NCI-H1105 (cell line): ENCODE measurements around the gene FCRL5.
A peak's percentile ranks its signal among the peaks of the same experiment; 100 is the strongest.
"Not testable (repeated sequence)": the region's sequence is repeated elsewhere in the genome, so short reads cannot be mapped to it uniquely, and the experiment has no call there.

Experiments
- DNase-seq: peaks from one replicate; lab custom pipeline; 2025; lab: John Stamatoyannopoulos, UW

The FCRL5 gene

DNA sequence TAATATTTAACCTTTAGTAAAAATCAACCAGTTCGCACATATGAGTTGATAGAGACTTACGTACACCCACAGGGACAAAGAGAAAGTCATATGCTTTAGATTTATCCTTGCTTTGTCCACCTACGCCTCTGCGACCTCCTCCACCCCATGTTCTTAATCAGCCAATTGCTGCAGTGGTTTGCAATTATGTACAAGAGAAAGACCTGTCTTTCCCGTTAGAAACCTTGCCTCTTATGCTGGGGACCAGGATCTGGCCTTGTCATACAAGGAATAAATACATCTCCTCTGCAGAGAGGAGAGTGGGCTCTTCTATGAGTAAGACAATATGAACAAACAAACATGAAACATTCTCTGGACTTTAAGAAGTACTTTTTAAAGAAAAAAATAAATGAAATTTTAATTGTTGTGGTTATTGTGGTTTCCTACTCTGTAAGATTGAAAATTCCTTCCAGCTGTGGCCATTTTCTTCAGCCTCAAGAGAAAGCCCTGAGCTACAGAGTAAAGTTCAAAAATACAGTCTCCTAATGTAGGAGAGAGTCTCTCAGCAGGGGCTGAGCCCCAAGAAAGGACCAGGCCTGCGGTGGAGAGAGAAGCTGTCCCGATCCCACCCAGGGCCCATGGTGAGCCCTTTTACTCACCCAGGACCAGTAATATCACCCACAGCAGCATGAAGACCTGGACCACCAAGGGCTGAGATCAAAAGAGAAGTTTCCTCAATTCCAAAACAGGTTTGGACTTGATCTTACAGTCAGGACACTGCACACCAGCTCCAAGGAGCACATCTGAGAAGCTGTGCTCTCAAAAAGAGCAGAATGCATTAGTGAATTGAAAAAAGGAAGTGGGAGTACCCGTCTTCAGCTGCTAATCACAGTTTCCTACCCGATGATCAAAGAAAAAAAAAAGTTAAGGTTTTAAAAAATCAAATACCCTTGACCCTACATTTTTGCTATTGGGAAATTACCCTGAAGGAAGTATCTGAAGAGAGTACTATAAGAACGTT is at the start of gene FCRL5:
Gene FCRL5, minus strand, starts transcription at position 822 of the 1,000 bp plus-strand sequence. Its CDS starts 153 bp downstream, at position 669.
- DNase-seq = no peak

DNA sequence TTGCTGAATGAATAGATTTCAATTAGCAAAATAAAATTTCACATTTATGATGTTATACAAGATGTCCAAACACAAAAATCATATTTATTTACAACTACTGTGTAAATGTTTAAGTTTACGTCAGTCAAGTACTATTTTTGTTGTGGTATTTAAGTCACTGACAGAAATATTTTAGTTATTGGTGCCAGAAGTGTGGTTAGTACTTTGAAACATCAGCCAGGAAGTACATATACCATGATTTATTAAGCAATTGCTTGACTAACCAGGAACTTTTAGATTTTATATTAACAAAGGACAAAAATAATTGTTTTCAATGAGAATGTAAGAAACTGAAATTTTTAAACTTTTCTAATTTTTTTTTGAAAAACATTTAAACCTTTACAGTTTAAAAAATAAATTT is 47.9 kb upstream of the FCRL5 start:
- no peak for DNase-seq

DNA sequence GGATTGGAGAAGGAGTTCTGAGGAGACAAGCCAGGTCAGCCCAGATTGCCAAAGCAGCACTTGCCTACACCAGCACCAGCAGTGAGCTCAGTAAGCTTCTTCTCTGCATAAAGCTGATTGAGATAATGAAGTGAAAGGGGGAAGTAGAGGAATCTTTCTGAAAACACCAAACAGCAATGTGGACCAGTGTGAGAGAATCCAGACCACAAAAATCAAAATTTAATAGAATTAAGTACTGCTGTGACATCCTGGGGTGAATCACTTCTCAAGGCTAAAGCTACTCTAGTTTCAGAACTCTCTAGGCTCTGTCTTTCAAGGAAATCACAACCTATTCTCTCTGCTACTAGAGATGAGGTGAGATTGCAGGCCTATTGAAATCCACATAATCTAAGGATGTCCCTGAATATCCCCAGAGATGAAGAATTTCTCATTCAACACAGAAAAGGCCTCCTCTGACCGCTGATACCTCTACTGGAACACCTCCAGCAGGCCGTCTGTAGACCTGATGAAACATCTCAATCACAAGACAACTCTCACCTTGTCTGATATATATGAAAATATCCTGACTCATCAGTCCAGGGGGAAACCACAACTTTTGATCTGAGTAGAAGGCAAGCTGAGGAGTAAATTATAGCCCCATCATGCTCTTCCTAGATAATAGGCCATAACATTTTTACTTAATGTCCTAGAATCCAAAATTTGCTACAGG is 45.8 kb upstream of the FCRL5 start, which contains the start of gene FCRL4:
Gene FCRL4, minus strand, starts transcription at position 127 of the 709 bp plus-strand sequence. CDS start 141 bp downstream, outside the sequence.
- no peak for DNase-seq

DNA sequence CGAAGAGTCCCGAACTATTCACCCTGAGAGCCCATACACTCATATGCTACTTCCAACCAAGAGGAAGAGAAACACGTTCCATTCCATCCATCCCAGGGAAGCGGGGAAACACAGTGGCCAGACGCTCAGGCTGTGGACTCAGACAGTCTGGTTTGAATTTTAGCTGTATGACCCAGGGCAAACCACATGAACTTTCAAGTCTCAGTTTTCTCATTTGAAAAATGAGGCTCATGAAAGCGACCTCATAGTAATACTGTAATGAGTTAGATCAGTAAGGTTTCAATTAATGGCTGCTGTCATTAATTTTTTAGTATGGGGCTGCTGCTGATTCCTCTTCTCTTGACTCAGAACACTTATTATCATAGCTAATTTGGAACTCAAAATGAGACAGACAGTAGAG is 44.1 kb upstream of the FCRL5 start:
- no peak for DNase-seq

DNA sequence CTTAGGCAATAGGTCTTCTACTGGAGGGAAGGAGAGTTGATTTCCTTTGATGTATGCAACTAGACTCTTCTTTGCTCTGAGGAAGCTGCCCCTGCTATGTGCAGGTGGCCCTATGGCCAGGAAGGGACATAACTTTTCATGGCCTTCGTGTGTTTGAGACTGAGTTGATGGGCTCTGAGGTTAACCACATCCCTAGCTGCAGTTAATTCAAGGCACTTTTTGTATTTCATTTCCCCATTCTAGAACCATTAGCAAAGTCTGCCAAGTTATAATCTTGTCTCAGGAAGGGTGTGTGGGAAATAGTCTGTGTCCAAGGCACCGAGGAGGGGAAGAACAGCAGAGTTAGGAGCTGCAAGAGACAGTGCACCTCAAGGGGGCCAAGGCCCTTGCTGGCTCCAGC is 43.0 kb upstream of the FCRL5 start:
- no peak for DNase-seq

DNA sequence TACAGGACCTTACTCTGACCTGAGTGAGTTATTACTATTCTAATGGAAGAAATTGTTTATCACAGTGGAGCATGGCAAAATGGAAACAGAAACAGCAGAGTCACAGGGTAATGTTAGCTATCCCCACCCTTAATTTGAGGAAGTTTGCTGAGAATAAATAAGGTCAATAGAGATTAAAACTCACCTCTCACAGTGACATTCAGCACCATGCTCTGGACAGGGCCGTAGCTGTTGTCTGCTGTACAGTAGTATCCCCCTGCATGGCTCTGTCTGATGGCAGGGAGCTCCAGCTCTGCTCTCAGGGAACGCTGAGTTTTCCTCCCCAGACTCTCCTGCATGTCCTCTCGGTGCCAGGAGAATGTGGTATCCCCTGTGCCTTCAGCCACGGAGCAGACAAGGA is 33.7 kb upstream of the FCRL5 start:
- no peak for DNase-seq

DNA sequence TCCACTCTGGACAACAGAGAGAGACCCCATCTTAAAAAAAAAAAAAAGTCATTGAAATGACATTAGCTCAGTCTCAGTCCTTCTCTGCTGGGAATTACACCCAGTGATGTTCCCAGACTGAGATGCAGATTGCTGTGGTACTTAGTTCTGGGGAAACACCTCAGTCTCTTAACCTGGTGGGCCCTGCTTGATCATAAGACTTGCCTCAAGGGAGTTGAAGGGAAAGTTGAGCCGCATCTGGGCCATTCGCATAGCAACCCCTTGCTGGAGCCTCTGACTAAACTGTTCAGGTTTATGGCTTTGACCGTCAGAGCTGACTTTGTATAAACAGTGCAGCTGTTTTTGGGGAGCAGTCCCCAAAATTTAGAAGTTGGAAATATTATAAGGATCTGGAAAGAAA is 32.2 kb upstream of the FCRL5 start:
- no peak for DNase-seq

DNA sequence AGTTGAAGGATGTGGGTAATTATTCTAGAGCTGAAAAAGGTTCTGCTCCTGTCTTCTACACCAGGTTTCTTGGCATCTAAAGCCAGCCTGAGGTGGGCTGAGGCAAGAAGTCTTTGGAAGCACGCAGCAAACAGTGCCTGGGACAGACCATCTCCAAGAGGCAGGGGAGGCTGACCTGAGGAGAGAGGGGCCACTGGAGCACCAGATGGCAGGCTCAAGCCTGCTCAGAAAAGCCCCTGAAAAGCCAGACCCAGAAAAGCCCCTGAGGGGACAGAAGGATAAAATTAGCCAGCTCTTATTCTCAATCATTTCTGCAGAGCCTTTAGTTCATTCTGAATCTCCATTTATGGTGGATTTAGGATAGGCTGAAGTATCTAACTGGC is 28.5 kb upstream of the FCRL5 start:
- no peak for DNase-seq

DNA sequence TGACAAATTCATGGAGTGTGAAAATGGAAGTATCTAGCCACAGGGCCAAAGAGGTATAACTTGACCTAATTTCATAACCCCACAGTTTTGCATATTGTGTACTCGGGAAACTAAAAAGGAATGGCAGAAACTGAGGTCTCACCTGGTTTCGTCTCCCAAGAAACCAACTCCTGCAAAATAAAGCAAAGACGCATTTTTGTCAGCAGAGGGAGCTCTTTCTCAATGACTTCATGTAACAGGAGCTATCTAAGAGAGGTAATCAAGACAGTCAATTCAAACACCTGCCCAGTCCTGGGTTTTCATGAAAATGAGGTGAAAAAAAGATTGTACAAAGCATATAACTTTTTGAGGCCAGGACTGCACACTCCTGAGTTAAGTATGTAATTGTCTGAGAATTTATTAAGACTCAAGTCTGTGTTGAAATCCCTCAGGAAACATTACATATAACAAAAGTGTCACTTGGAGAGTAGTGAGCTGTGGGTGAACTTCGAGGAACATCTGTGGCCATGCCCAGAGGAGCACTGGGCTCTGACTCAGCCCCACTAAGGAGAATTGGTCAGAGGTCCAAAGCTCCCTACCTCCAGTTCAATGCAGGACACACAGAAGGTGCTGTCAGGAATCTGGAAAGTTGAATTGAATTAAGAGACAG is 28.0 kb upstream of the FCRL5 start:
- DNase-seq = peak; percentile 69

DNA sequence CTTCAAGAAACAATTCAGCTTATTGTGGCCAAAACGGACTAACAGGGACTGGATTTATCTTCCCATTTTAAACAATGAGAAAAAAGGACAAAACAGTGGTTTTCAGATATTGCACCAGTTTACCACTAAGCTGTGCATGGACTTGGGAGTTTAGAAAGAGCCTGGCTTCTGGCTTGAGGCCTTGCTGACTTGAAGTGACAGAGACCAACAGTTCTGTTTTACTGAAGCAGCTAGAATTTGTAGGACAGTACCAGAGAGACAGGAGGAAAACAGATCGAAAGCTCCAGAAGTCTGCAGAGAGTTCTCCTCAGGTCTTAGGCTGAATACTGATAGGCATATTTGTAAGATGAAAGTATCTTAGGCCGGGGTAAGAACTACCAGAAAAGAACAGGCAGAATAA is 25.1 kb upstream of the FCRL5 start:
- no peak for DNase-seq

DNA sequence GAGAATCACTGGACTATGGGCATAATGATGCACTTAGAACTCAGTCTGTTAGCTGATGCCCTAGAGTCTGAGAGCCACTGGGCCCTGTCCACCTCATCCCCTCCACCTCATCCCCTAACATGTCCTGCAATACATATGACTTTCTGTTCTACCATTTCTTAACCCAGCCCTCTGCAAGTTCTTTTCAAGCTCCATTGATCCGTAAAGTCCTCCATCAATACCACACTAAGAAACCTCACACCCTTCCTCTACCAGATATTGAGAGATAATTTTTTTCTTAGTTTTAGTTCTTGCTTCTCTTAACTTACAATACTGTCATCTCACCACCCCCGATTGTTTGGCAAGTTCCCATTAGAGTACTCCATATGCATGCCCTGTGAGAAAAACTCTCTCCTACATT is 23.4 kb upstream of the FCRL5 start:
- no peak for DNase-seq

DNA sequence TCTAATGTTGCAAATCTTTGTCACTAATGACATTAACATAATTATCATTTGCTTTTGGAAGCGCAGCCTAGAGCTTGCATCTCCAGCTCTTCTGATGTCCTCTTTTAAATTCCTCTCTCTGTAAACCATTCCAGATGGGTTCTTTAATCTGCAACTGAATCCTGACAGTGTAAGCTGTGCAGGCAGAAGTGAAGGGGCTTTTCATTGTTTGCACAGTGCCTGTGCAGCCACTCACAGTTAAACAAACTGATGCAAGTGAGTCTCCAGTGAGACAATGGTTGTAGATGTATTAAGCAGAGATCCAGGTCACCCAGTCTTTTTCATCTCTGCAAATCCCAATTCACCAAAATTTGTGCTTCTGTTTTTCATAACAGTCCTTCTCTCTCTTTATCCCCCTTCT is 22.5 kb upstream of the FCRL5 start:
- no peak for DNase-seq

DNA sequence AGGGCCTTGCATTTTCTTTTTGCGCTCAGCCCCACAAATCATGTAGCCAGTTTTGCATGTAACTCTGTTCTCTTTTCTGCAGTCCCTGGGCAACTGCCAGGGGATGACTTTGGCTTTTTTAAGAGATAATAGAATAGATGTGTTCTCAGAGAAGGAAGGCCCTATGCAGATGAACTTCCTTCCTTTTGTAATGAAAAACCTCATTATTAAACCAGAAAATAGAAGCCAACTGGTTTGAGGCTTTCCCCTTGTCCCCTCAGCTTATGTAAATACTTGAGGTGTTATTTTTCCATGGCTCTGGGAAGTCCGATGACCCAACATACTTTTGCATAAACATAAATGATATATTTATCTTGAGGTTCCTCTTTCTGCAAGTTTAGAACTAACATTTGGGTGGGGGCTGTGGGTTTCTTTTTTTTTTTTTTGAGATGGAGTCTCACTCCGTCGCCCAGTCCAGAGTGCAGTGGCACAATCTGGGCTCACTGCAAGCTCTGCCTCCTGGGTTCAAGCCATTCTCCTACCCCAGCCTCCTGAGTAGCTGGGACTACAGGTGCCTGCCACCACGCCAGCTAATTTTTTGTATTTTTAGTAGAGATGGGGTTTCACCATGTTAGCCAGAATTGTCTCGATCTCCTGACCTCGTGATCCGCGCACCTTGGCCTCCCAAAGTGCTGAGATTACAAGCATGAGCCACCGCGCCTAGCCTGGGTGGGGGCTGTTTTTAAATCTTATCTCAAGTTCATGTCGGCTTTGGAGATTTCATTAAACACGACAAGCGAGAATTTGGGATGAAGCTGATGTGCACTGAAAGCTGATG is 14.4 kb upstream of the FCRL5 start:
- DNase-seq = no peak

DNA sequence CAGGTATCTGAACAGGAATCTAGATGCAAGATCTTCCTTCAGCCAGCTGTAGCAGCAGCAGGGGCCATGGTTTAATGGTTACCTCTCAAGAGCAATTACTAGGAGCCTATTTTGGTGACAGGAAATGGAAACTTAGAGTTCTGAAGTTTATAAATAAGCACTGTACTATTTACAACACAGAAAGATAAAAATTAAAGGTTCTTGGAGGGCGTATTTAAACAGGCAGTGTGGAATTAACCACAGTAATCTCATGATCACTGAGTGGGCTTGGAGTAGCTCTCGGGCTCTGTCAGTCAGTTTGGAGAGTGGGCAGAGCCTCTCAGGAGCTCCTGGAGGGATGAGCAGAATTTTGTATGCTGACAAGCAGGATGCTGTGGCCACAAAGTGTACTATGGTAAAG is 10.2 kb upstream of the FCRL5 start:
- no peak for DNase-seq

DNA sequence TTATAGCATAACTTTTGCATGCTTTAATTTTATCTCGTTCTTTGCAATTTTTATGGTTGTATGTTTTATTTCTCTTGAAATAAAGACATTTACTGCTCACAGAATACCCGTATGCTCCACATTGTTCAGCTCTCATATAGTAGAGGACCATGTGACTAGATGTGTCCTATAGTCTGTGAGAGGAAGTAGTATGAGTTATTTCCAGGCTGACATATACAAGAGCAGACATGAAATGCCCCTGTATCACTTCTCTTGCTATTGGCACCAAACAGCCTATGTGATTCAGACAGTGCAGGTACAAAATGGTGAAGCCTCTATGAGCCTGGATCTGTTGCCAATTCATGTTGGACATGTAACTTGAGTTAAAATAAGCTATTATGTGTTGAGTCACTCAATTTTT is 5.8 kb upstream of the FCRL5 start:
- no peak for DNase-seq

DNA sequence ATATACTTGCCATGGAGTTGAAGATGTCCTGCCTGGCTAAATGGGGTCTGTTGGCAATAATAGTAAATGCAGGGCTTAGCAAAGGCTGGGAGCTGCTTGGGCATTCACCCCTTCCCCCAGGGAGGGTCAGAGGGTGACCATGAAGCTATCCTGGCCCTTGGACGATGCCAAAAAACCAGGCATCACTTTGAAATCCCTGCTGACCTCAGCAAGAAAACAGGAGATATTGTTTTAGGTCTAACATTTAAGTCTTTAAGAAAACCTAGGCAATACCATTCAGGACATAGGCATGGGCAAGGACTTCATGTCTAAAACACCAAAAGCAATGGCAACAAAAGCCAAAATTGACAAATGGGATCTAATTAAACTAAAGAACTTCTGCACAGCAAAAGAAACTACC is 4.2 kb downstream of the FCRL5 start:
- DNase-seq = not testable (repeated sequence)

DNA sequence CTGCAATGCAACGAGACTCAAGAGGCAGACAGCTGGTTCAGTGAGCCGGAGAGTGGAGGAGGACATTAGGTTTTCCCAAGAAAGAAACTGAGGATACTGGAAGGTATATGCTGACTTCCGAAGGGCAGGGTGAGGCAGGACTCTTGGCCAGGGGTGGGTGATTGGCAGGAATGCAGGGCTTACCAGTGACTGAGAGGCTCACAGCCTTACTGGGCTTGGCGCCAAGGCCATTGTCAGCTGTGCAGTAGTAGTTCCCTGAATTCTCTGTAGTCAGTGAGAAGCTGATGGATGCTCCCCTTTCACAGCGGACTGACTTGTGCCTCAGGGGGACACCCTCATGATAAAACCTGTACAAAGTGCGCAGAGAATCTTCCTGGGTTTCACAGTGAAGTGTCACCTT is 9.6 kb downstream of the FCRL5 start:
- DNase-seq = peak; percentile 62

DNA sequence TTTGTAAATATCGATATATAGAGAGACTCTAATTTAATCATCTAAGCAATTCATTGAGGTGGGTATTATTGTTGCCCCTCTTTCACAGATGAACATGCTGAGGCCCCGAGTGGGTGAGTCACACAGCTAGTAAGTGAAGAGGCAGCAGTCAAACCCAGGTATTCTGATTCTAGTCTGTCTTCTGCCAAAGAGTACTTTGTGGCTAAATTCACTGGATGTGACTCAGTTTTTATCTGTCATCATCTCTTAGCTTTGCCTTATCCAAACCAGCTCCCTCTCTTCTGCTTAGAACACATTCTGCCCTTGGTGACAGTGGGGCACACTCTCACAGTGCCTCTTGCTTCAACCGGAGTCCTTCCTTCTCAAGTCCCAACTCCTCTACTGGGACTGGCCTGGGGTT is 11.5 kb downstream of the FCRL5 start:
- DNase-seq = no peak

DNA sequence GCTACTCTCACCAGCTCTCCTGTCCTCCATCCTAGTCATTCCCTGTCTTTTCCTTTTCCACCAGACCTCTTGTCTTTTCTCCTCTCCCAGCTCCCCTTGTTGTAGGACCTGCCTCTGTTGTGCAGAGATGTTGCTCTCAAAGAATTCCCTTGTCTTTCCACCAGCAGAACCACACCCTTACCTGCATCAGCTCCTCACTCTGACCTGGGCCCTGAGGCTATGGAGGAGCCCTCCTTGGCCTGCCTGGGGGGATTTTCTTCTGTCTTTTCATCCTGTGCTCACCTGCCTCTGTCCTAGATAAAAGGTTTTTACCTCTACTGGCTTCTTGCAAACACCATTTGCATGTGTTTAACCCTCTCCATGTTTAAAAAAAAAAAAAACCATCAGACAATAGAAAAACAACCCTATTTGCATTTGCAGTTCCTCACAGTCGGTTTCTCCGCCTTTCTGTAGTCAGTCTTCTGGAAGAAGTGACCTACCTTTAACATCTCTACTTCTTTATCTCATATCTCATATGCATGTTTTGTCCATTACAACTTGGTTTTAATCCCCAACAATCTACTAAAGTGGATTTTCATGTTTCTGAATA is 12.1 kb downstream of the FCRL5 start:
- no peak for DNase-seq

DNA sequence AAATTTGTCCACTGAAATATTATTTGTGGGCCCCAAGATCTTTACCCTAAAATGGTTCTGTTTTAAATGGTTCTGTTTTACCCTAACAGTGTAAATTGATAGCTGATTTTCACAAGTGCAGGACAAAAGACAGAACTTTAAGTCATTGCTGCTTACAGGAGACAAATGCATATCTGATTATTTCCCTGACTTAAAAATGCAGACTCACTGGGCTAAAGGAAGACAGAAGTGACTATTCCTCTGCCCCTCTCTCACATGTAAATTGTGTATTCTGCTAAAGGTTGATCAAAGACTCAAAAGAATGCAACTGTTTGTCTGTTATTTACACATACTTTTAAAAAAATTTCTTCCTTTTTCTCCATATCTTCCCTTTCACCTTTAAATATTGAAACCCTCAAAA is 12.7 kb downstream of the FCRL5 start:
- DNase-seq = no peak

DNA sequence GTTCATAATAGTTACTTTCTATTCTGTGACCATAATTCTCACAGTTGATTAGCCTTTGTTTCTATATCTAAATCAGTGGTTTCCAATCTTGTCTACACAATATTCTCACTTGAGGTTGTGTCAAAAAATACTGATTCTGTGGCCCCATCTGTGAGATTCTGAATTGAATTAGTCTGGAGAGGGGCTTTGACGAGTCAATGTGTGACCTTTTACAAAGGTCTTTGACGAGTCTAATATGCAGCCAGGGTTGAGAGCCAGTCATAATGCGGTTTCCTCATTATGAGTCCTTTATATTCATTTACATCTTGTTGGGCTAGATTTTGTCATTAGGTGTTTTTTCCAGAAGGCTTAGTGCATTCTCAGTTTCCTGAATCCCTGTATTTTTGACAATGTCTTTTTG is 19.7 kb downstream of the FCRL5 start:
- no peak for DNase-seq
